PC-3 (cell line): ENCODE data around the gene PRUNE1. TPM values are rescaled to one million over a fixed set of nuclear protein-coding genes. Genes with fewer than 3 reads are reported as not detected.

Source experiments
- ATAC-seq: fragments of 200-7000 bp; cut with Tn5 transposase; 2 replicates; pipeline ENCODE4 v1.9.1; 2020; ENCODE audit warnings: mild to moderate bottlenecking, moderate library complexity
- BruUV-seq: library from RNA; stranded (reverse); fragments of 400-500 nt; replicated peaks from 2 replicates; lab custom pipeline; 2021; lab: Mats Ljungman, UMichigan
- CTCF ChIA-PET: fragments of 300-600 bp; sonication (Branson Sonifier 250); formaldehyde crosslinking; loops from one replicate; lab custom pipeline; 2022; ENCODE audit warnings: antibody characterized with exemption; lab: Charles Lee
- POLR2A ChIA-PET: fragments of 300-600 bp; sonication (Branson Sonifier 250); formaldehyde crosslinking; loops from one replicate; lab custom pipeline; 2022; ENCODE audit warnings: antibody characterized with exemption; ENCODE audit not compliant: unreplicated experiment; lab: Charles Lee
- DNase-seq: peaks from one replicate; pipeline ENCODE4 v3.0.0-alpha.2; 2015
- H2AFZ ChIP-seq: fragments of 300-600 bp; sonication (generic); 2 replicates; pipeline ENCODE4 v1.6.0; 2016; ENCODE audit warnings: antibody characterized with exemption, low read length
- H3F3A ChIP-seq: fragments of 300-600 bp; sonication (generic); one replicate; pipeline ENCODE4 v1.6.0; 2017; ENCODE audit warnings: antibody characterized with exemption, low read length, control low read depth, mild to moderate bottlenecking; ENCODE audit not compliant: unreplicated experiment
- H3K27ac ChIP-seq: fragments of 300-600 bp; sonication (generic); 2 replicates; pipeline ENCODE4 v1.5.1; 2016; ENCODE audit warnings: mild to moderate bottlenecking, low read length
- H3K27me3 ChIP-seq: fragments of 300-600 bp; sonication (generic); 2 replicates; pipeline ENCODE4 v1.6.1; 2016; ENCODE audit warnings: low read length, mixed read lengths
- H3K36me3 ChIP-seq: fragments of 300-600 bp; sonication (generic); 2 replicates; pipeline ENCODE4 v1.6.1; 2016; ENCODE audit warnings: low read depth, mixed run types, low read length, mixed read lengths
- H3K4me1 ChIP-seq: fragments of 300-600 bp; sonication (generic); 2 replicates; pipeline ENCODE4 v1.5.1; 2016; ENCODE audit warnings: low read length; ENCODE audit not compliant: insufficient read depth
- H3K4me2 ChIP-seq: fragments of 300-600 bp; sonication (generic); 2 replicates; pipeline ENCODE4 v1.6.0; 2016; ENCODE audit warnings: low read length
- H3K4me3 ChIP-seq: fragments of 300-600 bp; sonication (generic); 2 replicates; pipeline ENCODE4 v1.5.1; 2016; ENCODE audit warnings: mild to moderate bottlenecking, low read length, mixed read lengths
- H3K79me2 ChIP-seq: fragments of 300-600 bp; sonication (generic); 2 replicates; pipeline ENCODE4 v1.6.1; 2017; ENCODE audit warnings: low read length, mixed read lengths
- H3K9ac ChIP-seq: fragments of 300-600 bp; sonication (generic); 2 replicates; pipeline ENCODE4 v1.6.0; 2016; ENCODE audit warnings: mild to moderate bottlenecking, low read length
- H3K9me2 ChIP-seq: fragments of 300-600 bp; sonication (generic); replicated peaks from 2 replicates; pipeline ENCODE4 v1.6.1; 2016; ENCODE audit warnings: mixed run types, low read length, mixed read lengths
- H3K9me3 ChIP-seq: fragments of 300-600 bp; sonication (generic); 2 replicates; pipeline ENCODE4 v1.6.1; 2016; ENCODE audit warnings: low read length, mixed read lengths
- H4K20me1 ChIP-seq: fragments of 300-600 bp; sonication (generic); 2 replicates; pipeline ENCODE4 v1.6.1; 2016; ENCODE audit warnings: low read length, mixed read lengths
- EZH2 ChIP-seq: fragments of 300-600 bp; sonication (generic); IDR thresholded peaks from one replicate; pipeline ENCODE4 v1.6.1; 2017; ENCODE audit warnings: antibody characterized with exemption, mild to moderate bottlenecking, low read length; ENCODE audit not compliant: unreplicated experiment
- EZH2phosphoT487 ChIP-seq: fragments of 300-600 bp; sonication (generic); IDR thresholded peaks from 2 replicates; pipeline ENCODE4 v1.6.1; 2018; ENCODE audit warnings: mild to moderate bottlenecking, antibody characterized with exemption, low read length, borderline replicate concordance
- intact Hi-C: fragments of 100-400 bp; cut with micrococcal nuclease; formaldehyde crosslinking; loops from 2 replicates; pipeline ENCODE4 v1.9.0; 2023
- total RNA-seq: library from RNA; depleted of rRNA; stranded (reverse); fragments of >200 nt; gene quantifications from 2 replicates; pipeline ENCODE4 v1.2.3, GENCODE V29; 2014
- TF ChIP-seq, protein P1 (sequence below): fragments of 300-600 bp; sonication (generic); conservative IDR thresholded peaks from 2 replicates; pipeline ENCODE4 v1.5.1; 2017; ENCODE audit warnings: antibody characterized with exemption, low read depth, mild to moderate bottlenecking, low read length

Gene PRUNE1
- total RNA-seq, 1 experiment from 2014 or later, result 20.3 TPM

DNA sequence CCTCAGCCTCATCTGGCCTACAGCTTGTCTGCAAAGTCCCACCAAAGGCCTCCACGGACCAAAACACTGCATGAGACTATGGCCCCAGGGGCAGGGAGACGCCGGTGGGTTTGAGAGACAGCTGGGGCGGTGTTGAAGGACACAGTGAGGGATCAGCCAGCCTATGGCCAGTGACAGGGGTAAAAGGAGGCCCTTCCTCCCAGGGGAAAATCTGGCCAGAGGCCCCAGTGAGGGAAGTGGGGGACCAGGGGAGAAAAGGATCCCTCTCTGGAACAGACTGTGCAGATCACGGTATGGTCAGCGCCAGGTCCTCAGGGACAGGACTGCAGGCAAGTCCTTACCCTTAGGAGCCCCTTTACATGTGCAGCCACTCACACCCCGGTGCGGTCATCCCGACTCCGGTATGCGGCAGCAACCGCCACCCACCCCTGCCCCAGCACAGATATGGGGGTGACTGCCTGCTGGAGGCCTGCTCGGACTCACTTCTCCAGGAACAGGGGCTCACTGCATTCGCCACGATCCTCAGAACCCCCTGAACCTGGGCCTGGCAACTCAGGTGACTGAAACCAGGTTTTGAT lies 34.9 kb upstream of the PRUNE1 start:
- Histone ChIP-seq H3K4me1 (peaks cover 49% of the 10 kb centered on the region), H3F3A (peaks cover 4% of the 10 kb centered on the region), H3K9ac (peak overlapping the region; percentile 93), H2AFZ (no peak overlapping the region), H3K36me3 (peaks cover 7% of the 10 kb centered on the region), H3K27me3 (no peaks in the 10 kb centered on the region), H3K27ac (no peak overlapping the region), H3K9me2 (no peaks in the 10 kb centered on the region), H3K4me3 (peak overlapping the region; percentile 90), H4K20me1 (peaks cover 26% of the 10 kb centered on the region), H3K4me2 (peak overlapping the region; percentile 99), H3K9me3 (no peaks in the 10 kb centered on the region), H3K79me2 (peaks cover 59% of the 10 kb centered on the region)
- BruUV-seq, result no TSS peak
- peak; percentile 1; the same call in 1 of the 2 replicates for ATAC-seq
- ChIA-PET POLR2A (interaction anchor here (0.6 to 1.2 kb wide), 3 partner anchors 9 to 16 kb away, joined by 3 to 4 read pairs (median 3); no protein-coding TSS in a partner anchor), CTCF (no interaction called here)
- no peak for TF ChIP-seq EZH2phosphoT487
- TF ChIP-seq, protein P1, sequence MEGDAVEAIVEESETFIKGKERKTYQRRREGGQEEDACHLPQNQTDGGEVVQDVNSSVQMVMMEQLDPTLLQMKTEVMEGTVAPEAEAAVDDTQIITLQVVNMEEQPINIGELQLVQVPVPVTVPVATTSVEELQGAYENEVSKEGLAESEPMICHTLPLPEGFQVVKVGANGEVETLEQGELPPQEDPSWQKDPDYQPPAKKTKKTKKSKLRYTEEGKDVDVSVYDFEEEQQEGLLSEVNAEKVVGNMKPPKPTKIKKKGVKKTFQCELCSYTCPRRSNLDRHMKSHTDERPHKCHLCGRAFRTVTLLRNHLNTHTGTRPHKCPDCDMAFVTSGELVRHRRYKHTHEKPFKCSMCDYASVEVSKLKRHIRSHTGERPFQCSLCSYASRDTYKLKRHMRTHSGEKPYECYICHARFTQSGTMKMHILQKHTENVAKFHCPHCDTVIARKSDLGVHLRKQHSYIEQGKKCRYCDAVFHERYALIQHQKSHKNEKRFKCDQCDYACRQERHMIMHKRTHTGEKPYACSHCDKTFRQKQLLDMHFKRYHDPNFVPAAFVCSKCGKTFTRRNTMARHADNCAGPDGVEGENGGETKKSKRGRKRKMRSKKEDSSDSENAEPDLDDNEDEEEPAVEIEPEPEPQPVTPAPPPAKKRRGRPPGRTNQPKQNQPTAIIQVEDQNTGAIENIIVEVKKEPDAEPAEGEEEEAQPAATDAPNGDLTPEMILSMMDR, result no peak
- no peak for TF ChIP-seq EZH2
- intact Hi-C loops, result no loop called here
- no peak for DNase-seq

DNA sequence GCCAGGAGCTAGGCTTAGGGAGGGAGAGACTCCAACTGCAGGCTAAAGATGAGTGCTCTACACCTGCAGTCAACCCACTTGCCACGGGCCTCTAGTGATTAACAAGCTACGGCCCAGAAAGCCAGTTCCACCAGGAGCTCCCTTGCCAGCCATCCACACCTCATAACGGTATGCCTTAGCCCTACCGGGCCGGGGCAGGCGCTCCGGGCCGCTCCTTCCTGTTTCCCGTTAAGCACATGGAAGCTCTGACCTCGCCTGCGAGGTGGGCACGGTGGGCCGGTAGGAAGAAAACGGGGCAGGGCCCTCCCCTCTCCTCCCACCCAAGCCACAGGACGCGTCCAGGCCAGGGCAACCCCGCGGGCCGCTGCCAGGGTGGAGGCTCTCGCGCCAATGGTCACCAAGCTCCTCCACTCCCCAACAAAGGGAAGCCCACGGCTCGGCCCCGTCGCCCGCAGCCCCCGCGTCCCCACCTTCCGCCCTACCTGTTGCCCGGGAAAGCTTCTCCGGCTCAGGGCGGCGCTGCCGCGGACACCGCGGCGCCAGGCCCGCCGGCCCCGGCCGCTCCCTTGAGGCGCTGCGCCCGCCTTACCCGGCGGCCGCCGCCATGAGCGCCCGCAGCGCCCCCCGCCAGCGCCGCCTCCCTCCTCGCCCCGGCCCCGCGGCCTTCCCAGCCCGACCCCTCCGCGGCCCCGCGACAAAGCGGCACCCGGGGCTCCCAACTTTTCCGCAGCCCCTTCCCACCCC lies 34.2 kb upstream of the PRUNE1 start:
- peaks cover 52% of the 10 kb centered on the region for H3K79me2 ChIP-seq
- H3K27ac ChIP-seq, result peak overlapping the region; percentile 28; the same call in 1 of the 2 replicates
- H3K9ac ChIP-seq, result peak overlapping the region; percentile 93
- DNase-seq (peak; percentile 54), ATAC-seq (peak; percentile 18)
- H2AFZ ChIP-seq, result peak overlapping the region; percentile 81
- H3K4me3 ChIP-seq, result peak overlapping the region; percentile 90
- H3K9me3 ChIP-seq, result no peaks in the 10 kb centered on the region
- peaks cover 4% of the 10 kb centered on the region for H3F3A ChIP-seq
- no peaks in the 10 kb centered on the region for H3K9me2 ChIP-seq
- H3K27me3 ChIP-seq, result no peaks in the 10 kb centered on the region
- H3K36me3 ChIP-seq, result peaks cover under 1% of the 10 kb centered on the region; the same call in 1 of the 2 replicates
- peaks cover 49% of the 10 kb centered on the region for H3K4me1 ChIP-seq
- BruUV-seq, result no TSS peak
- POLR2A ChIA-PET, result interaction anchor here (0.6 to 1.2 kb wide), 4 partner anchors 9 to 33 kb away, joined by 3 to 7 read pairs (median 4); no protein-coding TSS in a partner anchor
- TF ChIP-seq EZH2phosphoT487 (no peak), EZH2 (no peak)
- TF ChIP-seq, protein P1, result no peak
- intact Hi-C loops, result no loop called here
- CTCF ChIA-PET, result no interaction called here
- peaks cover 26% of the 10 kb centered on the region for H4K20me1 ChIP-seq
- H3K4me2 ChIP-seq, result peak overlapping the region; percentile 99
